CD4-positive, alpha-beta T cell (primary cell): Measurements from ENCODE around the gene EEFSEC. TPM values are rescaled to one million over a fixed set of nuclear protein-coding genes. Genes with fewer than 3 reads are reported as not detected.

Experiments
- ATAC-seq: fragments of 200-7000 bp; cut with Tn5 transposase; one replicate; pipeline ENCODE4 v1.10.0; 2022; ENCODE audit warnings: mild to moderate bottlenecking; ENCODE audit not compliant: poor library complexity
- CTCF ChIA-PET: fragments of 350-600 bp; sonication (Branson Sonifier 250); formaldehyde crosslinking; loops from one replicate; lab custom pipeline; 2021; ENCODE audit warnings: antibody characterized with exemption, inconsistent platforms; lab: Charles Lee
- POLR2A ChIA-PET: fragments of 350-600 bp; sonication (Branson Sonifier 250); formaldehyde crosslinking; loops from one replicate; lab custom pipeline; 2021; ENCODE audit warnings: antibody characterized with exemption, inconsistent platforms; lab: Charles Lee
- DNase-seq, 14 experiments: peaks; one replicate each; pipeline ENCODE4 v3.0.0-alpha.2; 2013 to 2020; ENCODE audit warnings: mixed read lengths in 2 of 14
- H3K27ac ChIP-seq, 2 donors: one replicate each; pipeline versions ENCODE4 v1.5.1 to v1.7.0; 2013; ENCODE audit warnings: low read length in 2 of 2, low read depth in 1 of 2, mild to moderate bottlenecking in 1 of 2
- H3K27me3 ChIP-seq, 2 experiments: 1 replicate in 1 of 2; 2 replicates in 1 of 2; pipeline versions ENCODE4 v1.6.1 to v1.7.0; 2013; ENCODE audit warnings: low read length in 2 of 2, control low read depth in 1 of 2, mild to moderate bottlenecking in 1 of 2, moderate library complexity in 1 of 2; ENCODE audit not compliant: insufficient read depth in 2 of 2, control insufficient read depth in 1 of 2
- H3K36me3 ChIP-seq: one replicate; pipeline ENCODE4 v1.6.1; 2013; ENCODE audit warnings: low read length, control low read depth; ENCODE audit not compliant: insufficient read depth
- H3K4me1 ChIP-seq: one replicate; pipeline ENCODE4 v1.6.1; 2013; ENCODE audit warnings: low read length, control low read depth; ENCODE audit not compliant: insufficient read depth
- H3K4me3 ChIP-seq: one replicate; pipeline ENCODE4 v1.5.1; 2013; ENCODE audit warnings: mild to moderate bottlenecking, low read length, moderate library complexity
- H3K9me3 ChIP-seq, 2 experiments: 1 replicate in 1 of 2; 2 replicates in 1 of 2; pipeline versions ENCODE4 v1.6.1 to v1.7.0; 2013; ENCODE audit warnings: low read length in 2 of 2, mild to moderate bottlenecking in 2 of 2, control low read depth in 1 of 2, moderate library complexity in 1 of 2; ENCODE audit not compliant: control insufficient read depth in 1 of 2, insufficient read depth in 1 of 2
- H3K27ac Mint-ChIP-seq: one replicate; pipeline ENCODE4 v1.8.0; 2020; ENCODE audit warnings: mixed read lengths
- H3K27me3 Mint-ChIP-seq: one replicate; pipeline ENCODE4 v1.8.0; 2021; ENCODE audit warnings: mixed read lengths
- H3K36me3 Mint-ChIP-seq: one replicate; pipeline ENCODE4 v1.8.0; 2021; ENCODE audit warnings: low read depth, mixed read lengths
- H3K4me1 Mint-ChIP-seq: one replicate; pipeline ENCODE4 v1.8.0; 2021; ENCODE audit warnings: low read depth, mixed read lengths
- H3K4me3 Mint-ChIP-seq: one replicate; pipeline ENCODE4 v1.8.0; 2020; ENCODE audit warnings: mild to moderate bottlenecking, mixed read lengths
- H3K9me3 Mint-ChIP-seq: one replicate; pipeline ENCODE4 v1.8.0; 2020; ENCODE audit warnings: mixed read lengths
- intact Hi-C, 2 experiments: fragments of 100-400 bp; cut with DNase I in 1 of 2; cut with micrococcal nuclease in 1 of 2; formaldehyde crosslinking; loops; one replicate each; pipeline versions ENCODE4 v1.15.1 to v1.9.0; 2023 to 2025; cut with DNase I, micrococcal nuclease
- total RNA-seq, 174 experiments: library from RNA in 2 of 174; stranded (reverse) in 2 of 174; gene quantifications; one replicate each; pipeline ENCODE4 v1.2.3 and lab custom pipeline; 2021 to 2026
- TF ChIP-seq, protein P1 (sequence below): fragments of 200-600 bp; IDR thresholded peaks from one replicate; pipeline ENCODE4 v1.8.0; 2022; ENCODE audit warnings: antibody characterized with exemption, mild to moderate bottlenecking

EEFSEC gene
- total RNA-seq, 2 experiments from 2014 or later, result 13.1 to 13.9 TPM

DNA sequence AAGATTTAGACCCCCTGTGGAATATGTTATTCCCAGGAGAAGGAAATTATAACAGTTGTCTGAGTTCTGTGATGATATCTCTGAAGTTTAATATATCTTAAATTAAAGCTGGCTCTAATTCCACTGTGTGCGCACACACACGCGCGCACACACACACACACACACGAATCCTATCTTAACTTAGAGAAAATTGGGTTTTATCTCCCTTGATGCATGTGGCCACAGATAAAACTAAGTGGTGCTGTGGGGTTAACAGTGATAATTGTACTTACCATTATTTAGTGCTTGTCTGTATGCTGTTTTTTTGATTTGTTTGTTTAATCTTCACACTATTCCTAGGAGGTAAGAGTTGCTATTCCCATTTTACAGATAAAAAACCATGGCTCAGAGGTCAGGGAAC is 7.4 kb downstream of the EEFSEC start:
- no peak for ATAC-seq
- Histone ChIP-seq H3K9me3 (no peaks in the 10 kb centered on the region), H3K27me3 (no peaks in the 10 kb centered on the region), H3K4me3 (no peak overlapping the region), H3K36me3 (peaks cover 22% of the 10 kb centered on the region), H3K4me1 (peaks cover 7% of the 10 kb centered on the region), H3K27ac (no peak overlapping the region)
- H3K27ac Mint-ChIP-seq, result no peak overlapping the region
- no peak overlapping the region for H3K4me3 Mint-ChIP-seq
- POLR2A ChIA-PET, result no interaction called here
- CTCF ChIA-PET, result no interaction called here
- H3K4me1 Mint-ChIP-seq, result peaks cover 38% of the 10 kb centered on the region
- H3K9me3 Mint-ChIP-seq, result no peaks in the 10 kb centered on the region
- intact Hi-C loops, result no loop called here
- H3K27me3 Mint-ChIP-seq, result no peaks in the 10 kb centered on the region
- DNase-seq, result no peak
- TF ChIP-seq, protein P1, sequence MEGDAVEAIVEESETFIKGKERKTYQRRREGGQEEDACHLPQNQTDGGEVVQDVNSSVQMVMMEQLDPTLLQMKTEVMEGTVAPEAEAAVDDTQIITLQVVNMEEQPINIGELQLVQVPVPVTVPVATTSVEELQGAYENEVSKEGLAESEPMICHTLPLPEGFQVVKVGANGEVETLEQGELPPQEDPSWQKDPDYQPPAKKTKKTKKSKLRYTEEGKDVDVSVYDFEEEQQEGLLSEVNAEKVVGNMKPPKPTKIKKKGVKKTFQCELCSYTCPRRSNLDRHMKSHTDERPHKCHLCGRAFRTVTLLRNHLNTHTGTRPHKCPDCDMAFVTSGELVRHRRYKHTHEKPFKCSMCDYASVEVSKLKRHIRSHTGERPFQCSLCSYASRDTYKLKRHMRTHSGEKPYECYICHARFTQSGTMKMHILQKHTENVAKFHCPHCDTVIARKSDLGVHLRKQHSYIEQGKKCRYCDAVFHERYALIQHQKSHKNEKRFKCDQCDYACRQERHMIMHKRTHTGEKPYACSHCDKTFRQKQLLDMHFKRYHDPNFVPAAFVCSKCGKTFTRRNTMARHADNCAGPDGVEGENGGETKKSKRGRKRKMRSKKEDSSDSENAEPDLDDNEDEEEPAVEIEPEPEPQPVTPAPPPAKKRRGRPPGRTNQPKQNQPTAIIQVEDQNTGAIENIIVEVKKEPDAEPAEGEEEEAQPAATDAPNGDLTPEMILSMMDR, result no peak
- peaks cover 76% of the 10 kb centered on the region for H3K36me3 Mint-ChIP-seq

DNA sequence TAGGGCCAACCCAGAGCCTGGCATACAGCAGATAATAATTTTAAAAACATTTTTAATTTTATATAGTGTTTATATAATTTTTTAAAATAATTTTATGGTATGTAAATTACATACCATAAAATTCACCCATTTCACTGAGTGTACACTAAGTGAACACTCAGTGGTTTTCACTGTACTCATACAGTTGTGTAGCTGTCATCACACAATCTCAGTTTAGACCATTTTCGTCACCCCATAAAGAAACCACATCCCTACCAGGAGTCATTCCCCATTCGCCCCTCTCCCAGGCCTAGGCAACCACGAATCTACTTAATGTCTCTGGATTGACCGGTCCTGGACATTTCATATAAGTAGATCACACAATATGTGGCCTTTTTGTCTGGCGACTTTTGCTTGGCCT is 10.2 kb downstream of the EEFSEC start:
- Histone ChIP-seq H3K9me3 (no peaks in the 10 kb centered on the region), H3K27ac (no peak overlapping the region), H3K4me3 (no peak overlapping the region), H3K4me1 (peaks cover 7% of the 10 kb centered on the region), H3K27me3 (no peaks in the 10 kb centered on the region), H3K36me3 (peaks cover 10% of the 10 kb centered on the region)
- no peaks in the 10 kb centered on the region for H3K9me3 Mint-ChIP-seq
- ChIA-PET CTCF (interaction anchor here (1.6 kb wide), 1 partner anchor 14 kb away, joined by 4 read pairs; no protein-coding TSS in a partner anchor), POLR2A (interaction anchor here (1.5 to 1.7 kb wide), 2 partner anchors 10 to 40 kb away, joined by 4 read pairs; partner anchors contain the start of gene RUVBL1)
- intact Hi-C loops, result no loop called here
- H3K4me1 Mint-ChIP-seq, result peaks cover 24% of the 10 kb centered on the region
- no peak for DNase-seq
- H3K36me3 Mint-ChIP-seq, result peaks cover 61% of the 10 kb centered on the region
- no peaks in the 10 kb centered on the region for H3K27me3 Mint-ChIP-seq
- H3K4me3 Mint-ChIP-seq, result no peak overlapping the region
- TF ChIP-seq, protein P1, result no peak
- no peak for ATAC-seq
- H3K27ac Mint-ChIP-seq, result no peak overlapping the region

DNA sequence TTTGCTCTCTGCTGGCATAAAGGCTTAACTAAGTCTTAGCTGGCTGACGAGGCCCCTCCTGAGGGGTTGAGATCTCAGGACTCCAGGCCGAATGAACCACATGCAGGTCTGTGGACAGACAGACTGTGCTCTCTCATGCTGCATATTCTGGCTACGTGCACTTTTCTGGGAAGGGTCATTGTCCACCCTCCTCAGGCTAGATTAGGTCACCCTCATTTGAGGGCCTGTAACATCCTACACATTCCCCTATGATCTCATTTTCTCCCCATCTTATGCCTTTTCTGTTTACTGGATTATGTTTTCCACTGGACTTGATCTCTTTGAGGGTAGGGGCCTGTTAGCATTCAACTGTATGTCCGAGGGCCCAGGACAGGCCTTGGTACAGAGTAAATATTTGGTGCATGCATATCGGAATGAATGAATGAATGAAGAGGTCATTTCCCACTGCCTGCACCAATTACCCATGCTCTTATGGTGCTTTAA is 13.7 kb downstream of the EEFSEC start:
- Mint-ChIP-seq H3K9me3 (no peaks in the 10 kb centered on the region), H3K27ac (peak overlapping the region; percentile 21), H3K4me1 (peaks cover 18% of the 10 kb centered on the region), H3K36me3 (peaks cover 36% of the 10 kb centered on the region), H3K4me3 (no peak overlapping the region), H3K27me3 (no peaks in the 10 kb centered on the region)
- peaks cover 7% of the 10 kb centered on the region for H3K4me1 ChIP-seq
- intact Hi-C loops, result no loop called here
- H3K9me3 ChIP-seq, result no peaks in the 10 kb centered on the region
- TF ChIP-seq, protein P1, result no peak
- ATAC-seq (no peak), DNase-seq (no peak)
- H3K4me3 ChIP-seq, result no peak overlapping the region
- no peaks in the 10 kb centered on the region for H3K27me3 ChIP-seq
- CTCF ChIA-PET, result no interaction called here
- H3K27ac ChIP-seq, result no peak overlapping the region
- POLR2A ChIA-PET, result no interaction called here
- peaks cover 10% of the 10 kb centered on the region for H3K36me3 ChIP-seq
